Smooth muscle cell (in vitro differentiated cells): Measurements from ENCODE around the gene KRT86. TPM values are rescaled to one million over a fixed set of nuclear protein-coding genes. Genes with fewer than 3 reads are reported as not detected.

Experiments used
- DNase-seq: peaks from one replicate; lab custom pipeline; 2025; ENCODE audit not compliant: unreplicated experiment; lab: John Stamatoyannopoulos, UW
- H2AFZ ChIP-seq: fragments of 200-600 bp; sonication (generic); 2 replicates; pipeline ENCODE4 v1.6.0; 2016; ENCODE audit warnings: antibody characterized with exemption, low read depth, mild to moderate bottlenecking
- H3F3A ChIP-seq: fragments of 200-600 bp; sonication (generic); 2 replicates; pipeline ENCODE4 v1.6.0; 2017; ENCODE audit warnings: antibody characterized with exemption, low read depth
- H3K27ac ChIP-seq: fragments of 200-600 bp; sonication (generic); 2 replicates; pipeline ENCODE4 v1.5.1; 2016; ENCODE audit warnings: low read depth, mild to moderate bottlenecking
- H3K27me3 ChIP-seq: fragments of 200-600 bp; sonication (generic); 2 replicates; pipeline ENCODE4 v1.6.1; 2016; ENCODE audit warnings: low read depth, mild to moderate bottlenecking
- H3K36me3 ChIP-seq: fragments of 200-600 bp; sonication (generic); 2 replicates; pipeline ENCODE4 v1.5.1; 2016; ENCODE audit warnings: low read depth
- H3K4me1 ChIP-seq: fragments of 200-600 bp; sonication (generic); 2 replicates; pipeline ENCODE4 v1.5.1; 2016; ENCODE audit warnings: low read depth
- H3K4me2 ChIP-seq: fragments of 200-600 bp; sonication (generic); 2 replicates; pipeline ENCODE4 v1.6.0; 2016; ENCODE audit warnings: mild to moderate bottlenecking
- H3K4me3 ChIP-seq: fragments of 200-600 bp; sonication (generic); 2 replicates; pipeline ENCODE4 v1.5.1; 2016; ENCODE audit warnings: mild to moderate bottlenecking
- H3K79me2 ChIP-seq: fragments of 200-600 bp; sonication (generic); 2 replicates; pipeline ENCODE4 v1.6.0; 2016; ENCODE audit warnings: low read depth, mild to moderate bottlenecking
- H3K9ac ChIP-seq: fragments of 200-600 bp; sonication (generic); 2 replicates; pipeline ENCODE4 v1.6.0; 2016; ENCODE audit warnings: low read depth
- H3K9me3 ChIP-seq: fragments of 200-600 bp; sonication (generic); replicated peaks from 2 replicates; pipeline ENCODE4 v1.5.1; 2016; ENCODE audit warnings: low read depth
- H4K20me1 ChIP-seq: fragments of 200-600 bp; sonication (generic); 2 replicates; pipeline ENCODE4 v1.6.0; 2016; ENCODE audit warnings: low read depth
- WGBS: methylation state at CpG from one replicate; pipeline ENCODE4 v1.1.7; 2016; ENCODE audit warnings: low lambda C conversion rate; 5-methylcytosine and 5-hydroxymethylcytosine counted together
- polyA plus RNA-seq: library from polyadenylated mRNA; unstranded; fragments of >200 nt; fragmentation: Nextera tagmentation; extraction: Ambion mirVana; gene quantifications from 2 replicates; pipeline ENCODE4 v1.2.1, GENCODE V29; 2016
- total RNA-seq: library from RNA; depleted of rRNA; stranded (reverse); fragments of >200 nt; gene quantifications from 2 replicates; pipeline ENCODE4 v1.2.3, GENCODE V29; 2014
- TF ChIP-seq, protein P1 (sequence below): fragments of 200-600 bp; sonication (generic); IDR thresholded peaks from 2 replicates; pipeline ENCODE4 v1.5.1; 2017; ENCODE audit warnings: borderline replicate concordance, mild to moderate bottlenecking, antibody characterized with exemption; ENCODE audit not compliant: insufficient read depth, poor library complexity, severe bottlenecking

KRT86 gene
- total and polyA plus RNA-seq, 2 experiments from 2014 or later = not detected

DNA sequence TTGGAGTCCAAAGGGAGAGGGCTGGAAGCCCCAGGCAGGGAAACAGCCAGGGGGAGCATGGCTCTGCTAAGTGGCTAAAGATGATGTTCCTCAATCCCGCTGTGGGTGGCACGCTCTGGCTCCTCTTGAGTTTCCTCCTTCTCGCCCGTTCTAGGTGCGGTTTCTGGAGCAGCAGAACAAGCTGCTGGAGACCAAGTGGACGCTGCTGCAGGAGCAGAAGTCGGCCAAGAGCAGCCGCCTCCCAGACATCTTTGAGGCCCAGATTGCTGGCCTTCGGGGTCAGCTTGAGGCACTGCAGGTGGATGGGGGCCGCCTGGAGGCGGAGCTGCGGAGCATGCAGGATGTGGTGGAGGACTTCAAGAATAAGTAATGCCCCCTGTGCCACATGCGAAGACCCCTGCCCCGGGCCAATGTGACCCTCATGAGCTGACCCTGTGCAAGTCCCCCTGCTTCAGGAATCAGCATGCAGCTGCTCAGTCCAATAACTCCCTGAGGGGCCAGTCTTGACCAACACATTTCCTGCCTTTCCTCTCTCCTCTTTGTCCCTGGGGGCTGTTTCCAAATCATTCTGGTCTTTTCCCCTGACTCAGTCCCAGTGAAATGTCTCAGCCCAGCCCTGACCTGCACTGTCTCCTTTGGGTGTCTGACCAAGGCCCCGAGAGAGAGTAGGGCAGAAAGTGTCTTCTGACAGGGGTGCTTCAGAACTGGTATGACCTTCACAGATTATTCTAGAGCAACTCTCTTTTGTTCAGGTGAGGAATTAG lies 39.3 kb upstream of the KRT86 start:
- peak overlapping the region; percentile 80 for H3K4me2 ChIP-seq
- no peak for DNase-seq
- H3K4me1 ChIP-seq = peaks cover 14% of the 10 kb centered on the region
- no peak overlapping the region for H3K9ac ChIP-seq
- 94% methylated on average over 13 of the region's 15 CpGs for WGBS
- TF ChIP-seq, protein P1, sequence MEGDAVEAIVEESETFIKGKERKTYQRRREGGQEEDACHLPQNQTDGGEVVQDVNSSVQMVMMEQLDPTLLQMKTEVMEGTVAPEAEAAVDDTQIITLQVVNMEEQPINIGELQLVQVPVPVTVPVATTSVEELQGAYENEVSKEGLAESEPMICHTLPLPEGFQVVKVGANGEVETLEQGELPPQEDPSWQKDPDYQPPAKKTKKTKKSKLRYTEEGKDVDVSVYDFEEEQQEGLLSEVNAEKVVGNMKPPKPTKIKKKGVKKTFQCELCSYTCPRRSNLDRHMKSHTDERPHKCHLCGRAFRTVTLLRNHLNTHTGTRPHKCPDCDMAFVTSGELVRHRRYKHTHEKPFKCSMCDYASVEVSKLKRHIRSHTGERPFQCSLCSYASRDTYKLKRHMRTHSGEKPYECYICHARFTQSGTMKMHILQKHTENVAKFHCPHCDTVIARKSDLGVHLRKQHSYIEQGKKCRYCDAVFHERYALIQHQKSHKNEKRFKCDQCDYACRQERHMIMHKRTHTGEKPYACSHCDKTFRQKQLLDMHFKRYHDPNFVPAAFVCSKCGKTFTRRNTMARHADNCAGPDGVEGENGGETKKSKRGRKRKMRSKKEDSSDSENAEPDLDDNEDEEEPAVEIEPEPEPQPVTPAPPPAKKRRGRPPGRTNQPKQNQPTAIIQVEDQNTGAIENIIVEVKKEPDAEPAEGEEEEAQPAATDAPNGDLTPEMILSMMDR = no peak
- no peak overlapping the region for H3K27ac ChIP-seq
- no peaks in the 10 kb centered on the region for H3K36me3 ChIP-seq
- H3K9me3 ChIP-seq = no peaks in the 10 kb centered on the region
- no peaks in the 10 kb centered on the region for H3K79me2 ChIP-seq
- H4K20me1 ChIP-seq = peaks cover 24% of the 10 kb centered on the region
- H3K4me3 ChIP-seq = no peak overlapping the region
- peaks cover 49% of the 10 kb centered on the region for H3K27me3 ChIP-seq
- H3F3A ChIP-seq = no peaks in the 10 kb centered on the region
- H2AFZ ChIP-seq = no peak overlapping the region

DNA sequence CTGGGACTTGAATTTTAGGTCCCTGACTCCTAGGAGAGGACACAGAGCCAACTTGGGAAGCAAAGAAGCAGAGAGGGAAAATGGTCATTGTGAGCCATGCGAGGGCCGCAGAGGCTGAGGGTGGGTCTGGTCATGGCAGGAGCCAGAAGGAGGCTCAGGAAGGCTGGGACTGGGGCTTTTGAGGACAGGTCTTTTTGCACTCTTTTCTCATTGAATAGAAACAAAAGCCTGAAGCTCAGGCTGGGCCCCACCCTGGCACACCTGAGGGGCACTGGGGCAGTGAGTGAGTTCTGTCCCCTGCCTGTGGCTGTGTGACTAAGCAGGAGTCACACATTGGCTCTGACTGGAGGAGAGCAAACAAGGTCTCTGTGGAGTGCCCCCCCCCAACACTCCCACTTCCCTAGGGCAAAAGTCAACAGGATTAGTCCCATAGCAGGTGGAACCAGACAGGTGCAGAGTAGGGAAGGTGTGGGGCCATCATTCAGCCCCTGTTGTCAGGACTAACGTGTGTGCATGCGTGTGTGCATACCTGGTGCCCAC lies 38.6 kb upstream of the KRT86 start:
- Histone ChIP-seq H3K27me3 (peaks cover 49% of the 10 kb centered on the region), H3F3A (no peaks in the 10 kb centered on the region), H3K9me3 (no peaks in the 10 kb centered on the region), H3K36me3 (no peaks in the 10 kb centered on the region), H3K4me1 (peaks cover 9% of the 10 kb centered on the region), H4K20me1 (peaks cover 24% of the 10 kb centered on the region), H3K79me2 (no peaks in the 10 kb centered on the region), H3K9ac (no peak overlapping the region), H2AFZ (no peak overlapping the region), H3K27ac (no peak overlapping the region), H3K4me2 (no peak overlapping the region), H3K4me3 (no peak overlapping the region)
- WGBS = 79% methylated on average over 4 of the region's 4 CpGs
- no peak for DNase-seq
- TF ChIP-seq, protein P1 = no peak

DNA sequence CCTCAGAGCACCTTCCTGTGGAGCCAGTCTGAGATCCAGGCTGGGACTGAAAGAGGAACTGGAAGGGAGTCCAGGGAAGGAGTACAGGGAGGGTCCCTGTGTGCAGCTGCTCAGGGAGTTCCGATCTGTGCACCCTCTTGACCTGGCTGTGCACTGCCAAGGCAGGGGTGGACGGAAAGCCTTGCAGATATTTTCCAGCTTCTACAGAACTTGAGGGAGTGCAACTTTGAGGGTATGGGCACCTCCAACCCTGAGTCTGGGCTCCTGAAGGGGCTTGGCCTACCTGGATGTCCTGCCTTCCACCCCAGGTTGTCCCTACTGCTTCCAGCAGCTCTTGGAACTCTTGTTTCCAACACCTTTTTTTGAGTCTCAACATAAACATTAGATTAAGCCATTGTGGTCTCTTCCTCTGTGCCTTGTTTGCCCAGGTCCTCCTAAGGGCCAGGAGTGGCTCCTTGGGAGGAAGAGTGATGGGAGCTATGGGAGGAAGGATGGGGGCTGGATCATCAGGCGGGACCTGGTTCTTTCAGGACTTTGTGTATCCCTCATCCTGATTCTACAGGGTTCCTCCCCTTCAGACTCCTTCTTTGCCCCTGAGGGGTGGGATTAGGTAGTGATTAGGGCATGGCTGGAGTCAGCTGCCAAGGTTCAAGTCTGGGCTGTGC lies 37.9 kb upstream of the KRT86 start:
- Histone ChIP-seq H3K4me2 (no peak overlapping the region), H3F3A (no peaks in the 10 kb centered on the region), H3K9me3 (no peaks in the 10 kb centered on the region), H3K27ac (no peak overlapping the region), H2AFZ (no peak overlapping the region), H3K27me3 (peaks cover 45% of the 10 kb centered on the region), H4K20me1 (peaks cover 24% of the 10 kb centered on the region), H3K9ac (no peak overlapping the region), H3K36me3 (no peaks in the 10 kb centered on the region), H3K79me2 (no peaks in the 10 kb centered on the region), H3K4me1 (peaks cover 4% of the 10 kb centered on the region), H3K4me3 (no peak overlapping the region)
- WGBS = 97% methylated on average over 3 of the region's 3 CpGs
- TF ChIP-seq, protein P1 = no peak
- no peak for DNase-seq
